NCI-H1092 treated with DMSO at 0.1 percent for 48 hours (cell line): ENCODE data around the gene ADAM19.
A peak's percentile ranks its signal among the peaks of the same experiment; 100 is the strongest.
"Not testable (repeated sequence)": the region's sequence is repeated elsewhere in the genome, so short reads cannot be mapped to it uniquely, and the experiment has no call there.

Source experiments
- DNase-seq: peaks from one replicate; lab custom pipeline; 2025; lab: John Stamatoyannopoulos, UW

The ADAM19 gene

GRCh38 chr5:157485340-157485739 is 90.2 kb downstream of the ADAM19 start:
- DNase-seq = no peak

DNA sequence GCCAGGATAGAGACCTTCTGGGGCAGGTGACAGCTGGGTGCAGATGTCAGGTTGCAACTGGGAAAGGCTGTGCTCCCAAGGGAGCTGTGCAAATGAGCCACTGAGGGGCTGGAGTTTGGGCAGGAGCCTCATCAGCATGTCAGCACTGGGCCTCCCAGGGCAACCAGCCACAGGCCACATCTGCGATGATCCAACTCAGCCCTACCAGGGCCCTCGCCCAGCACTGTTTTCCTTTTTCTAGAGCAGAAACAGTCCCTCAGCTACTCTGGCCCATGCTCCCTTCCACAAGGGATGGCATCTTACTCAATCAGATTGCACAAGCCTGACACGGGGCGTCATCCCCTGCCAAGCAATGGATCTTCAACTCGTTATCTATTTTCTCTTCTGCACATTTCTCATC is 90.8 kb downstream of the ADAM19 start:
- DNase-seq = no peak

GRCh38 chr5:157482702-157483101 is 92.9 kb downstream of the ADAM19 start:
- DNase-seq = not testable (repeated sequence)

DNA sequence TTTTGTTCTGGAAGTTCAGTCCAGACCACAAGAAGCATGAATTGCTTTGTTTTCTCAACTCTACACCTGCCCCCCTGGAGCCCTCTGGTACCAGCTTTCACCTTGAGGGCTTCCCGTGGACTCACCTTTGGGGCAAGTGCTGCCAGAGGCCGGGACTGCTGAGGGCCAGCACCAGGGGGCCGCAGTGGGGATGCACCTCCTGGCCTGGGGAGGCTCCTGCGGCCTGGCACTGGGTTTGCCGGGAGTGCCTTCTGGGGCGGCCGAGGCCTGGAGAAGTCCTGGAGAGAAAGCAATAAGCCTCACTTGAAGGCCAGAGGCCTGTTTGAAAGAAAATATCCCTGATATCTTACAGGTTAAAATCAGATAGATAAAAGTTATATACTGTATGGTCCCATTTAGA is 93.9 kb downstream of the ADAM19 start:
- no peak for DNase-seq

DNA sequence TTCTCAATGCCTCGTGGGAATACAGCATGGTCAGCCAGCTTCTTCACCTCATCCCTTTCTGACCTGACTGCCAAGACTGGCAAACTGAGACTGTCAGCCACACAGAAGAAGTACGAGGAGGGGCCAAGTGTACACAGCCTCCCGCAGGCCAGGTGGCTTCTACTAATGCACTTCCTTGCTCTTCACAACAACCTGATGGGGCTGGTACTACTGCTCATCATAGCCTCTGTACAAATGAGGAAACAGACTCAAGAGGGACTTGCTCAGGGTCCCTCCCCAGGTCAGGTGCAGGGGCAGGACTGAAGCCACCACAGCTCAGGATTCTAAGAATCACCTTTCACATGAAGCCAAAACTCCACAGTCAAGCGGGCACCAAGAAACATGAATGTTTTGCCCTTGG is 94.3 kb downstream of the ADAM19 start:
- no peak for DNase-seq

DNA sequence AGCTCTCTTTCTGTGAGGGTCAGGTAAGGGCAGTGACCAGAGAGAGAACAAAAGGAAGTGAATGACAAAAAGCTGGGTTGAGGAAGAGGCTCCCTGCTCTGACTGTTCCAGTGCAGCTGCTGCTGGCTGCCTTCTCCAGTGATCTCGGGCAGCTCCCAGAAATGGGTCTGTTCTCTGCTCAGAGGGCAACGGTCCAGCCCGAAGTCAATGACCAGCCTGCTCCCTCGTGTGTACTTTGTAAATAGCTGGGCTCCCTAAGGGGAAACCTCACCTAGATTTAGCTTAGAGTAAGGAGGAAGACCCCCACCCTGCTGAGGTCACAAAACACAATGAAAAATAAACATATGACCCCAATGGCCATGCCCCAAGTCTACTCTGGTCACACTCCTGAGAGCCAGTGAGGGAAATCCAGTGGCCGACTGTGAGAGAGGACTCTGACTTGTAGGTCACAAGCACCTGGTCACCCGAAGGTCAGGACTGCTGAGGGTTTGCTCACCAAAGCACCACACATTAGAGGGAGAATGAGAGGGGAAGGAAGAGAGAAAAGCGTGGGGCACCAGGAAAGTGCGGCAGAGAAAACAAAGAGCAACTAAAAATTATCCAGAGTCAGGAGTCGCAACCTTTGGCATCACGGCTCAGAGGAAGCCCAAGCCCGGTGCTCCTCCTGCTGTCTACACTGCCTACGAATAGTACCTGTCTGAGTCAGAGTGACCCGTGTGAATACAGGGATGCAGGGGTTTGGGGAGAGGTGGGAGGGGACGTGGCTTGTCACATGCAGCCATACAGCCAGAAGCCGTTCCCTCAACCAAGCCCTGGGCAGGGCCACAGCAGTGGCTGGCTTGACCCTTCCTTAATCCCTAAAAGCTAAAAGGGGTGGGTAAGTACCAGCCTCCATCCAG is 95.7 kb downstream of the ADAM19 start:
- DNase-seq = no peak

GRCh38 chr5:157479166-157479565 is 96.4 kb downstream of the ADAM19 start:
- no peak for DNase-seq

GRCh38 chr5:157478726-157479125 is 96.8 kb downstream of the ADAM19 start:
- DNase-seq = no peak

- no peak for DNase-seq
Observed at GRCh38 chr5:157477814-157478494, 97.6 kb downstream of the ADAM19 start.

DNA sequence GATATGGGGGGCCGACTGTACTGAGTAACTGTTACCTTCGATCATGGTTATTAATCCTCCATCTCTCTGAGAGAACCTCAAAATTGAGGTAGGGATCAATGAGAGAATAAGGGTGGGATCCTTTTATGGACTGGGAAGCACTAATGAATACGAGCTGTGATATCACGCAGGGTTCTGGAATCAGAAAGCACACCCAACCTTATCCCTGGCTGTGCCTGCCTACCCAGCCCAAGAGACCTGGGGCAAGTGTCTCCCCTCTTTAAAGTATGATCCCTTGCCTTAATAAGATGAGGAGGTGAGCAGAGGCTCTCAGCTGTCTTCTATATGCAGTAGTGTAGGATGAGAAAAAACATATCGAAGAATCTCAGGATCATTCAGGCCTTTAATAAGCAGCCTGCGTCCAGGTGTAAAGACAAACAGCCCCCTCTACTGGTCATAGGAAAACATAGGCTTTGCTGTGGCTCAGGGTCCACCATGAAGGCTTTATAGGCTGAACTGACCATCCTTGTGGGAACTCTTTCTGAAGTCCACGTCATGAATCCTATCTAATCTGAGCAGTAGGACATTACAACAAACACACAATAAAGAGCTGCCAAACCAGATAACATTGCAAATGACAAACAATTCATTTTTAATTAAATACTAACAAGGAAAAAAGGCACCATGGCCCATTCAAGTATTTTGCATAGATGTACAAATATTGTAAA is 98.7 kb downstream of the ADAM19 start:
- peak; percentile 69 for DNase-seq

DNA sequence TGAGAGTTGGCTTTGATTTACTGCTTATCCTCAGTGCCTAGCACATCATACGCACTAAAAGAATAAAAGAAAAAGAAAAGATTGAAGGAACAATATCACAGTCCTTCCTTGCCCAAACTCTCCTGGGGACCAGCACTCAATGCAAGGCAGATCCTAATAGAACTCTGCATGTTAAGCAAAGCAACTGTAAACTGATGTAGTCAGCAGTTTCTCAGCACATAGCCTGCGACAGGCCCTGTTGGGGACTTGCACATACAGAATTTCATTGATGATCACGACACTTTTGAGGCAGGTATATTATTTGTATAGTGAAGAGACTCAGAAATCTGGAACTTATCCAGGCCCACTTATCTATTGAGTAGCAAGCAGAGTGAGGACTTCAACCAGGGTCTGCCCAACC is 100.1 kb downstream of the ADAM19 start:
- peak; percentile 23 for DNase-seq

DNA sequence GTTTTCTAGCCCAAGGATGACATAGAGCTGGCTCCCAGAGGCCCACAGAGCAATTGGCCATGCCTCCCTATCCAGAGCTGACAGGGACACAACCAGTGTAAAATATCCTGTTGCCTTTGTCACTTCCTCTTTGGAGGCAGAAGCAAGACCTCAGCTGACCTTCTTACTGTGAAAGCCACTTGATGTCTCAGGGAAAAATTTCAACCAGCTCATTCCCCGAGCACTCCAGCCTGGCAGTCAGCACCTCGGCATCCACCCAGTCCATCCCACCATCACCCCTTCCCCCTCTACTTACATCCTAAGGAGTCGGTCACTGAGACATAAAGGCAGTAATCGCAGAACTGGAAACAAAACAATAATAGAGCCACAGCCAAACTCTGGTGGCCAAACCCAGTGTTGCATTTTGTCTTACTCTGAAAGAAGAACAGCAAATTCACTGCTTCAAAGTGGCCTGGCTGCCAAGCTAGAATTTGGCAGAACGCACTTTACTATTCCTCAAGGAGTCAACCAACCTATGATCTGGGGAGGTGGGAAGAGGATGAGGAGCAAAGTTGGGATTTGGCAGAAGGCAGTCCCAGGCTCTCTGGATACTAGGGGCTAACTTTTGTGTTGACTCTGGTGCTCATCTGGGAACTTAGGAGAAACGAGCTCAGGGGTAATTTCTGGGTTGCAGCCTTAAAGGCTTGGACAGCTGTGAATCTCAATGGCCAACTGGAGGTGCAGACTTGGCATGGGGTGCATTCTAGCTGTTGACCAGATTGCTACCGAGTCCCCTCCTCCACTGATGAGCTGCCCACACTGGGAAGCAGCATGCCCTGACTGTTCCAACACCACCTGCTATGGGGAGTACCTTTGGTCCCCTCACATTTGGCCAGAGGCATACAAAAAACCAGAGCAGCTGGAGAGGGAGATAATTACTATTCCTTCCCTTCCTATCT is 101.9 kb downstream of the ADAM19 start:
- no peak for DNase-seq

DNA sequence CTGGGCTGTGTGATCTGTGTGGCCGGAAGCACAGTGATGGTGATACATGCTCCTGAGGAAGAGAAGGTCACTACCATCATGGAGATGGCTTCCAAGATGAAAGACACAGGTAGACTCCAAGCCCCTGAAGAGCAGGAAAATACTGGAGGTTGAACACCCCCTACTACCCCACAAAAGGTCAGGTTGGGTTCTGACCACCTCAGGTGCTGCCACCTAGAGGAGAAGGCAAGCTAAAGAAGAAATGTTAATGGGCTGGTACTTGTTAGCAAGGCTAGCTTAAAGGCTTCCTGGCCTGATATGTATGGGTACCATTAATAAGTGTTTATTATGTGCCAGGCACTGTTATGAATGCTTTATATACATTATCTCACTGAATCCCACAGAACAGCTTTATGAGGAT is 103.9 kb downstream of the ADAM19 start:
- no peak for DNase-seq

DNA sequence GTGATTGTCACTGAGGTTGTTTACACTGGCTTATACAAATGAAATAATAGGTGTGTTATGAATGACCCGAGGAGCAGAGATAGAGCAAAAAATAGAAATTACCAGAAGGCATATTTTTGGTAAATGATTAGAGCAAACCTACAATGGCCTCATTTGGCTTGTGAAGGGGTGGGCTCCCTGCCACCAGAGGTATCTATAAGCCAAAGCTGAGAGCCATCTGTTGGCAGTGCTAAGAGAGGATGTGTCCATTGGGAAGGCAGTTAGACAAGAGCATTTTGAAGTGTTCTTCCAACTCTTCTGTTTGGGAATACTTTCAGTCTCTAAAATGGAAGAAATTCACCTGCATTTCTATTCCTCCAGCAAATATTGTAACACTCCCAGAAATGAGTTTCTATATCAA is 104.9 kb downstream of the ADAM19 start:
- DNase-seq = no peak

DNA sequence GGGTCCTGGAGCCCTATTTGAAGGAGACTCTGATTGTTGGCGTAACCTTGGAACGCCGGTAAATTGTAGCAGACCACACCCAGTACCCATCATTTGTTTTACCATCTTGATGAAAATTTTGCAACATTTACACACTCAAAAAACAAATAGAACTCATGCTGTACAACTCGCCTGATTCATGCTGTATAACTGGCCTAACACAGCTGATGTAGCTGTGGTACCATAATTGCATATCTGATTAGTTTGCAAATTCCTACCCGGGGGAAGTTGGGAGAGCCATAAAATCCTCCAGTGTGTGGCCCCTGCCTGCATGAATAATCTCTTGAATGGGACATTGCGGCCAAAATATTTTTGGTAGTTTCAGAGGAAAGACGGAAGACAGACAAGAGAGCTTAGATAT is 105.9 kb downstream of the ADAM19 start:
- DNase-seq = no peak

GRCh38 chr5:157469073-157469472 is 106.5 kb downstream of the ADAM19 start:
- no peak for DNase-seq

DNA sequence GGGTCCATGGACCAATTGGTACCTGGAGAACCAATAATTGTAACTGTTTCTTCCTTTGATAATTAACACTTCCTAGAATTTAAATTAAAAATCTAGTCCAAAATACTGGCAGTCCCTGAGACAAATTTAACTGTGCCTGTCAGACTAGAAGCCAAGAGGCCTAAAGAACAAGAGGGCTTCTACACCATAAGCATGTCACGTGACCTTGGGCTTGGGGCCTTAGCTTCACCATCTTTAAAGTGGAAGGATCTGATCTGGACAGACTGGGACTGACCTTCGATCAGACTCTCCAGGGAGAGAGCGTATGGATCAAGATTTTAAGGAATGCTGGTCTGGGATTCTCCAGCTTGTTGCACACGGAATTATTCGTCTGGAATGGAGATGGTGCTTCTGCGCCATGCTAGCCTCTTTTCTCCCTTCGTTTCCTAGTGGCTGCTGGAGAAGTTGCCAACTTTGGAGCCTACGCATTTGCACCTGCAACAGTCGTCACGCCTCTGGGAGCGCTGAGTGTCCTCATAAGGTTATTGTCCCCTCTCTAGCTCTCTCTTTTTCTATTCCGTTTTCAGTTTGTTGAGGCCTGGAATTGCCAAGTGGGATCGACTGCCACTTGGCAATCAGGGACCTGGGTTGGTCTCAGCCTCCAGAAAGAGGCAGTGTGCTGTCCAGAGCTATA is 107.1 kb downstream of the ADAM19 start:
- DNase-seq = no peak

GRCh38 chr5:157464519-157465171 is 110.9 kb downstream of the ADAM19 start:
- no peak for DNase-seq

DNA sequence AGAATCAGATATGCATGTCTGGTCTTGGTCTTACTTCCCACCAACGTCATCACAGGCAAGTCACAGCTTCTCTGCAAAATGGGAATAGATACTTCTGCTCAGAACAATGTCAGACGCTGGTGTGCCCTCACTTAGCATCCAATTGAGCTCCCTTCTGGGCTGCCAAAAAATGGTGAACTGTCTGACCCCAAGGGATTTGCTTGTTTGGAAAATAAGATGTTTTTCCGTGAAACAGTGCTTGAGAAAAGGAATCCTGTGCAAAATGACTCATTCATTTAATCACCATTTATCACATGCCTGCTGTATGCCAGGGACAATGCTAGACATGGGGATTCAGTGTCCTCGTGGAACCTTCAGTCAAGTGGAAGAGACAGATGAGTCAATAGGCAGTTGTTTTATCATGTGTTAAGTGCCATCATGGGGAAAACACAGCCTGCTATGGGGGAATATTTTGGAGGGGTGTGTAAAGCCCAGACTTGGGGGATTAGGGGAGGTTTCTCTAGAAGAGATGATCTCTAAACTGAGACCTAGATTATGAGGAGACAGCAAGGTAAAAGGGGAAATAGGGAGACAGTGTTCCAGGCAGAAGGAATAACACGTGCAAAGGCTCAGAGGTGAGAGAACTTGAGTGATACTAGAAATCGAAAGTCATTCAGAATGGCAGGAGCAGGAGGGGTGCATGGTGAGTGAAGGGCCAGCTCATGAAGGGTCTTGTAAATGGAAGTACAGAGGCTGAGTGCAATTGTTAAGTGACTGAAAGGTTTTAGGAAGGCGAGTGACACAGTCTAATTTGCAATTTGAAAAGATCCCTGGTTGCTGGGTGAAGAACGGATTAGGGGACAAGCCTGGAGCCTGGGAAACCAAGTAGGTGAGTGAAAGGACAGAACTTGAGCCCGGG is 111.7 kb downstream of the ADAM19 start:
- no peak for DNase-seq

GRCh38 chr5:157463081-157463480 is 112.5 kb downstream of the ADAM19 start:
- DNase-seq = no peak
